HG03354 (cell line): ENCODE results near the gene IGF2.
"Not testable (repeated sequence)": the region's sequence is repeated elsewhere in the genome, so short reads cannot be mapped to it uniquely, and the experiment has no call there.

ENCODE experiments used
- ATAC-seq: cut with Tn5 transposase; IDR thresholded peaks from one replicate; pipeline ENCODE4 v1.9.1; 2021; ENCODE audit warnings: mild to moderate bottlenecking; ENCODE audit not compliant: unreplicated experiment, poor library complexity, severe bottlenecking

The IGF2 gene

GRCh38 chr11:2128130-2128510 is 11.1 kb downstream of the IGF2 start:
- no peak for ATAC-seq

GRCh38 chr11:2127482-2128129 is 11.6 kb downstream of the IGF2 start:
- ATAC-seq: no peak

GRCh38 chr11:2126520-2127085 is 12.6 kb downstream of the IGF2 start:
- no peak for ATAC-seq

- not testable (repeated sequence) for ATAC-seq
Measured at GRCh38 chr11:2124736-2125484, 14.3 kb downstream of the IGF2 start.

GRCh38 chr11:2123628-2123960 is 15.6 kb downstream of the IGF2 start:
- ATAC-seq: no peak

- ATAC-seq: no peak
Measured at GRCh38 chr11:2122907-2123627, 16.1 kb downstream of the IGF2 start.

- ATAC-seq: no peak
Measured at GRCh38 chr11:2122222-2122906, 16.8 kb downstream of the IGF2 start.

- no peak for ATAC-seq
Measured at GRCh38 chr11:2121227-2122130, 17.7 kb downstream of the IGF2 start.

GRCh38 chr11:2120359-2121100 is 18.7 kb downstream of the IGF2 start:
- ATAC-seq: no peak

GRCh38 chr11:2118677-2119076 is 20.5 kb downstream of the IGF2 start:
- no peak for ATAC-seq

GRCh38 chr11:2116680-2117079 is 22.5 kb downstream of the IGF2 start:
- ATAC-seq: no peak

- ATAC-seq: no peak
Measured at GRCh38 chr11:2115308-2115707, 23.9 kb downstream of the IGF2 start.

GRCh38 chr11:2114430-2115241 is 24.6 kb downstream of the IGF2 start:
- no peak for ATAC-seq

- no peak for ATAC-seq
Measured at GRCh38 chr11:2113776-2114175, 25.4 kb downstream of the IGF2 start.

- ATAC-seq: no peak
Measured at GRCh38 chr11:2110521-2110920, 28.7 kb downstream of the IGF2 start.

GRCh38 chr11:2109541-2110019 is 29.6 kb downstream of the IGF2 start:
- no peak for ATAC-seq

GRCh38 chr11:2108675-2109491 is 30.3 kb downstream of the IGF2 start:
- ATAC-seq: no peak
